Activated CD8-positive, alpha-beta memory T cell treated with anti-CD3 and anti-CD28 coated beads, Interleukin-2, amount 50 U/mL, for 48 hours (primary cell): ENCODE data around the gene TBC1D19.

Experiments
- DNase-seq: peaks from one replicate; pipeline ENCODE4 v3.0.0-alpha.2; 2020

TBC1D19 gene

GRCh38 chr4:26787461-26788340 is 203.8 kb downstream of the TBC1D19 start:
- DNase-seq = peak; percentile 72

GRCh38 chr4:26788341-26788733 is 204.5 kb downstream of the TBC1D19 start:
- no peak for DNase-seq

GRCh38 chr4:26789208-26789607 is 205.3 kb downstream of the TBC1D19 start:
- DNase-seq = no peak

- DNase-seq = no peak
These were observed 207.5 kb downstream of the TBC1D19 start for GRCh38 chr4:26791346-26791745.

- no peak for DNase-seq
These were observed 208.8 kb downstream of the TBC1D19 start for GRCh38 chr4:26792639-26793038.

- DNase-seq = no peak
These were observed 209.9 kb downstream of the TBC1D19 start for GRCh38 chr4:26793735-26794134.

- no peak for DNase-seq
These were observed 212.2 kb downstream of the TBC1D19 start for GRCh38 chr4:26796081-26796480.

GRCh38 chr4:26802790-26803189 is 218.9 kb downstream of the TBC1D19 start:
- DNase-seq = no peak

GRCh38 chr4:26803211-26803861 is 219.5 kb downstream of the TBC1D19 start:
- DNase-seq = no peak

- no peak for DNase-seq
These were observed 220.6 kb downstream of the TBC1D19 start for GRCh38 chr4:26804451-26804850.

- DNase-seq = no peak
These were observed 221.0 kb downstream of the TBC1D19 start for GRCh38 chr4:26804925-26805324.
